Measurements from ENCODE around the gene NYAP2. TPM values are rescaled to one million over a fixed set of nuclear protein-coding genes. Genes with fewer than 3 reads are reported as not detected.

NYAP2 gene
- total and polyA plus RNA-seq, 12 donors = 0.04 TPM; not detected in 11

DNA sequence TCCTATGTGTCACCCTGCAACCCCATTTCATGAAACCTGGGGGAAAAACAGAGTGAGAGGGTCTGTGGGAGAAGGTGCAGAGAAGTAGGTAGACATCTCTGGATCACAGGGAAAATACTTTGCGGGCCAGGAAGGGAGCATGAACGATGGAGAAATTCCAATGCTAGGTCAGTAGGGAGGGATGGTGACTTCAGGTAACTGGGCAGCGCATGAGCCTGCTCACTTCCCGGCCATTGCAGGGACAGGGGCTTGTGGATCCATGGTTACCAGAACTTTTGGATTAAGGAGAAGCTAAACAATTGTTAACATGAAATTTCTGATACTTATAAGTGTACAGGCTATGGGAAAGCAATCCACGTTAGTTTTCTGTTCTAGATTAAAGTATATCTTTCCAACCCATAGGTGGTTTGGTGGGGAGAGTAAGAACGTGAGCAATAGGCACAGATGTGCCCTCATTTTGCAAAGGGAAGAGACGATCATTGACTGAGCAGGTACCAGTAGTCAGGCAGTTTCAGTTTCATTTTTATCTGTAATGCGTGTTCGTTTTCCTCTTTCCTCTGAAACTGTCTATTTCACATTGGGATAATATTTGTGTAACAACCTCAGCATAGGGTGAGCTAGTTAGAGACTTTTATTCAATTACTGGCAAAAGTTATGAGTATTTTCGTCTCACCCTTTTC is 65.0 kb downstream of the NYAP2 start:
- ATAC-seq (no peak), DNase-seq (no peak)
- TF ChIP-seq, protein P1, sequence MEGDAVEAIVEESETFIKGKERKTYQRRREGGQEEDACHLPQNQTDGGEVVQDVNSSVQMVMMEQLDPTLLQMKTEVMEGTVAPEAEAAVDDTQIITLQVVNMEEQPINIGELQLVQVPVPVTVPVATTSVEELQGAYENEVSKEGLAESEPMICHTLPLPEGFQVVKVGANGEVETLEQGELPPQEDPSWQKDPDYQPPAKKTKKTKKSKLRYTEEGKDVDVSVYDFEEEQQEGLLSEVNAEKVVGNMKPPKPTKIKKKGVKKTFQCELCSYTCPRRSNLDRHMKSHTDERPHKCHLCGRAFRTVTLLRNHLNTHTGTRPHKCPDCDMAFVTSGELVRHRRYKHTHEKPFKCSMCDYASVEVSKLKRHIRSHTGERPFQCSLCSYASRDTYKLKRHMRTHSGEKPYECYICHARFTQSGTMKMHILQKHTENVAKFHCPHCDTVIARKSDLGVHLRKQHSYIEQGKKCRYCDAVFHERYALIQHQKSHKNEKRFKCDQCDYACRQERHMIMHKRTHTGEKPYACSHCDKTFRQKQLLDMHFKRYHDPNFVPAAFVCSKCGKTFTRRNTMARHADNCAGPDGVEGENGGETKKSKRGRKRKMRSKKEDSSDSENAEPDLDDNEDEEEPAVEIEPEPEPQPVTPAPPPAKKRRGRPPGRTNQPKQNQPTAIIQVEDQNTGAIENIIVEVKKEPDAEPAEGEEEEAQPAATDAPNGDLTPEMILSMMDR (IDR thresholded peaks at IDR 0.05) = no peak
- no peaks in the 10 kb centered on the region for H3K36me3 ChIP-seq
- no peaks in the 10 kb centered on the region for H3K27me3 ChIP-seq
- no peaks in the 10 kb centered on the region for H3K9me3 ChIP-seq
- H3K4me3 ChIP-seq = peak overlapping the region in 4 of 10 donors; percentile 14 to 27 (median 20)
- H3K27ac ChIP-seq = no peak overlapping the region
- intact Hi-C loops (cut with DNase I) = no loop called here
- WGBS, 2 donors = 77 to 80% methylated on average over 10 of the region's 10 CpGs
- H3K4me1 ChIP-seq = peaks cover 0 to 8% (median 0%) of the 10 kb centered on the region in 9 donors

DNA sequence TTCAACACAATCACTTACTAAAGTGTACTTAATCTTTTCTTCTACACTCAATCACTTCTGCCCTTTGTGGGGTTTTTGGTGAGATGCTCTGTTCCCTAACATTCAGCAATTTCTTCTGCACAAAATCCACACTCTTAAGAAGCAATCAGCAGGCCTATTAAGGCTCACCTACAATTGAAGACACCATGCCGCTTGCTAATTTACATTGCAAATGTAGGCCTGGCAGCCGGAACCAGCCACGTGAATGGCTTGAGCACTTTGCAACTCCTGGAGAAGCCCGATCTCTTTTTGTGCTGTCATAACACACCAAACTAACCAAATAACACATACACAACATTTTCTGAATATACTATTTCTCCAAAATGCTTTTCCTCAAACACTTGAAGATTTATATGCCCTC is 66.3 kb downstream of the NYAP2 start:
- intact Hi-C loops (cut with DNase I) = no loop called here
- H3K4me1 ChIP-seq = peaks cover 0 to 8% (median 0%) of the 10 kb centered on the region in 9 donors
- no peak overlapping the region for H3K4me3 ChIP-seq
- 53 to 62% methylated on average over 4 of the region's 4 CpGs for WGBS, 2 donors
- DNase-seq = no peak
- TF ChIP-seq, protein P1 (IDR thresholded peaks at IDR 0.05) = no peak
- ATAC-seq = no peak
- H3K27ac ChIP-seq = no peak overlapping the region
- no peaks in the 10 kb centered on the region for H3K9me3 ChIP-seq
- no peaks in the 10 kb centered on the region for H3K36me3 ChIP-seq
- no peaks in the 10 kb centered on the region for H3K27me3 ChIP-seq

DNA sequence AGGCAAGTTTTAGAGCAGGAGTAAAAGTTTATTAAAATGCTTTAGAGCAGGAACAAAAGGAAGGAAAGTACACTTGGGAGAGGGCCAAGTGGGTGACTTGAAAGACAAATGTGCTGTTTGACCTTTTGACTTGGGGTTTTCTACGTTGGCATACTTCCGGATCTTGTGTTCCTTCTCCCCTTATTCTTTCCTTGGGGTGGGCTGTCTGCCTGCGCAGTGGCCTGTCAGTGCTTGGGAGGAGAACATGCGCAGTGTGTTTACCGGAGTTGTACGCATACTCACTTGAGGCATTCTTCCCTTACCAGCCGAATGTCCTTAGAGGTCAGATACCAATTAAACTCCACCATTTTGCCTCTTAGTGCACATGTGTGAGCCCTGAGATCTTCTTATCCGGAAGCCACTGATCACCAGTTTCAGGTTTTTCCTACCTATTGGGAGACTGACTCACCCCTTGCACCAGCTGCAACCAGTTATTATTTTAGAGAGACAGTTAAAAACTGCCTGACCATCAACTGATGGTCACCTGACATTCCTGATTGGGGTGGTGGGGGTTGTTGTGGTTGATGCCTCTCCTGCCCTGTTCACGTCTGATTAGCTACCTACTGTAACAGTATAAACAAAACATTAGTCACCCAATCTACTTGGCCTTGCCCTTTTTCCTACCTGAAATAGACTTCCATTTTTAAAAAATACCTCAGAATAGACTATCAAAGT is 67.5 kb downstream of the NYAP2 start:
- DNase-seq (no peak), ATAC-seq (no peak)
- TF ChIP-seq, protein P1 (IDR thresholded peaks at IDR 0.05) = no peak
- intact Hi-C loops (cut with DNase I) = no loop called here
- Histone ChIP-seq H3K27me3 (no peaks in the 10 kb centered on the region), H3K4me1 (peaks cover 0 to 8% (median 0%) of the 10 kb centered on the region in 9 donors), H3K9me3 (no peaks in the 10 kb centered on the region), H3K27ac (no peak overlapping the region), H3K36me3 (no peaks in the 10 kb centered on the region), H3K4me3 (no peak overlapping the region)
- 77 to 83% methylated on average over 9 of the region's 9 CpGs for WGBS, 2 donors

DNA sequence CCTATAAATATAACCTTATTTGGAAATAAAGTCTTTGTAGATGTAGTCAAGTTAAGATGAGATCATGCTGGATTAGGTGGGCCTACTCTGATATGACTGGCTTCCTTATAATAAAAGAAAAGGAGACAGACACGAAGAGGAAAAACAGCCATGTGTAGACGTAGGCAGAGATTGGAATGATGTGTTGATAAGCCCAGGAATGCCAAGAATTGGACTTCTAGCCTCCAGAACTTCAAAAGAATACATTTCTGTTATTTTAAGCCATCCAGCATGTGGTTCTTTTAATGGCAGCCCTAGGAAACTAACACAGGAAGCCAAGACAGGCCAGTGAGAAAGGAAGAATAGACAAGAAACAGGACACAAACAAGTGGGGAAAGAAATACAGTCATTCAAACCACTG is 68.6 kb downstream of the NYAP2 start:
- WGBS, 2 donors = 31 to 34% methylated on average over 2 of the region's 2 CpGs
- intact Hi-C loops (cut with DNase I) = no loop called here
- no peak for ATAC-seq

More for the DNA sequence above, 68.6 kb downstream of the NYAP2 start:
- H3K36me3 ChIP-seq = no peaks in the 10 kb centered on the region
- no peak for DNase-seq
- H3K4me1 ChIP-seq = peaks cover 0 to 8% (median 0%) of the 10 kb centered on the region in 9 donors
- no peak overlapping the region for H3K4me3 ChIP-seq
- H3K27me3 ChIP-seq = no peaks in the 10 kb centered on the region
- TF ChIP-seq, protein P1 (IDR thresholded peaks at IDR 0.05) = no peak
- H3K27ac ChIP-seq = no peak overlapping the region
- no peaks in the 10 kb centered on the region for H3K9me3 ChIP-seq

Measured in heart right ventricle (tissue), 16 donors.